Transverse colon (tissue), 4 donors: ENCODE results near the gene HYAL2. TPM values are rescaled to one million over a fixed set of nuclear protein-coding genes. Genes with fewer than 3 reads are reported as not detected.
"Not testable (repeated sequence)": the region's sequence is repeated elsewhere in the genome, so short reads cannot be mapped to it uniquely, and the experiment has no call there.

Experiments
- DNase-seq: peaks from one replicate; pipeline ENCODE4 v3.0.0-alpha.2; 2019
- H3K27ac ChIP-seq, 4 donors: fragments of 200-600 bp; sonication (generic); 2 replicates each; pipeline ENCODE4 v1.5.1; 2016 to 2018; ENCODE audit warnings: inconsistent platforms in 4 of 4
- H3K27me3 ChIP-seq: fragments of 200-600 bp; sonication (generic); 2 replicates; pipeline ENCODE4 v1.5.1; 2017; ENCODE audit warnings: inconsistent platforms
- H3K36me3 ChIP-seq, 4 donors: fragments of 200-600 bp; sonication (generic); 2 replicates each; pipeline ENCODE4 v1.5.1; 2017 to 2019; ENCODE audit warnings: inconsistent platforms in 4 of 4
- H3K4me1 ChIP-seq, 4 donors: fragments of 200-600 bp; sonication (generic); 2 replicates each; pipeline ENCODE4 v1.5.1; 2017 to 2020; ENCODE audit warnings: inconsistent platforms in 4 of 4
- H3K4me3 ChIP-seq, 4 donors: fragments of 200-600 bp; sonication (generic); 1 replicate in 1 of 4; 2 replicates in 3 of 4; pipeline versions ENCODE4 v1.5.1 to v1.6.1; 2017 to 2019; ENCODE audit warnings: inconsistent platforms in 4 of 4
- H3K9me3 ChIP-seq, 2 donors: fragments of 200-600 bp; sonication (generic); 2 replicates each; pipeline ENCODE4 v1.5.1; 2017 to 2019; ENCODE audit warnings: inconsistent platforms in 2 of 2
- EP300 ChIP-seq: sonication (generic); formaldehyde crosslinking; IDR thresholded peaks from one replicate; pipeline ENCODE4 v1.6.1; 2017; ENCODE audit warnings: antibody characterized with exemption, low read depth
- POLR2A ChIP-seq: fragments of 450-650 bp; IDR thresholded peaks from one replicate; pipeline ENCODE4 v1.6.1; 2016; ENCODE audit warnings: antibody characterized with exemption, mild to moderate bottlenecking, moderate library complexity
- POLR2AphosphoS5 ChIP-seq, 3 donors: sonication (generic); formaldehyde crosslinking; IDR thresholded peaks; one replicate each; pipeline ENCODE4 v1.6.1; 2016; ENCODE audit warnings: antibody characterized with exemption in 3 of 3
- WGBS, 2 donors: methylation state at CpG; one replicate each; pipeline ENCODE4 v1.1.5; 2018; ENCODE audit warnings: low coverage in 1 of 2; 5-methylcytosine and 5-hydroxymethylcytosine counted together
- in situ Hi-C, 4 donors: fragments of 200-750 bp; cut with MboI; loops; one replicate each; pipeline versions ENCODE4 v1.15.0 to v1.15.1; 2017; ENCODE audit warnings: low sequenced_read_pairs in 3 of 4, low pct_ligation_motif_present in 1 of 4, low pct_unique_long_range_greater_than_20kb in 1 of 4
- intact Hi-C: fragments of 100-400 bp; cut with DNase I; formaldehyde crosslinking; loops from one replicate; pipeline ENCODE4 v1.15.1; 2023; ENCODE audit warnings: low total_unique reads
- total RNA-seq, 4 donors: library from RNA; depleted of rRNA; stranded (reverse); fragments of >200 nt; gene quantifications; one replicate each; pipeline ENCODE4 v1.1.0, GENCODE V29; 2016
- TF ChIP-seq, protein P1 (sequence below), 5 experiments: fragments of 200-600 bp in 3 of 5; fragments of 450-650 bp in 2 of 5; sonication (generic) in 3 of 5; IDR thresholded peaks; 1 replicate in 2 of 5; 2 replicates in 3 of 5; pipeline ENCODE4 v1.5.1; 2016 to 2017; ENCODE audit warnings: antibody characterized with exemption in 5 of 5, inconsistent platforms in 3 of 5, mild to moderate bottlenecking in 2 of 5, moderate library complexity in 1 of 5

HYAL2 gene
- total RNA-seq, 4 donors from 2014 or later: 18.7 to 51.1 (median 32.0) TPM

DNA sequence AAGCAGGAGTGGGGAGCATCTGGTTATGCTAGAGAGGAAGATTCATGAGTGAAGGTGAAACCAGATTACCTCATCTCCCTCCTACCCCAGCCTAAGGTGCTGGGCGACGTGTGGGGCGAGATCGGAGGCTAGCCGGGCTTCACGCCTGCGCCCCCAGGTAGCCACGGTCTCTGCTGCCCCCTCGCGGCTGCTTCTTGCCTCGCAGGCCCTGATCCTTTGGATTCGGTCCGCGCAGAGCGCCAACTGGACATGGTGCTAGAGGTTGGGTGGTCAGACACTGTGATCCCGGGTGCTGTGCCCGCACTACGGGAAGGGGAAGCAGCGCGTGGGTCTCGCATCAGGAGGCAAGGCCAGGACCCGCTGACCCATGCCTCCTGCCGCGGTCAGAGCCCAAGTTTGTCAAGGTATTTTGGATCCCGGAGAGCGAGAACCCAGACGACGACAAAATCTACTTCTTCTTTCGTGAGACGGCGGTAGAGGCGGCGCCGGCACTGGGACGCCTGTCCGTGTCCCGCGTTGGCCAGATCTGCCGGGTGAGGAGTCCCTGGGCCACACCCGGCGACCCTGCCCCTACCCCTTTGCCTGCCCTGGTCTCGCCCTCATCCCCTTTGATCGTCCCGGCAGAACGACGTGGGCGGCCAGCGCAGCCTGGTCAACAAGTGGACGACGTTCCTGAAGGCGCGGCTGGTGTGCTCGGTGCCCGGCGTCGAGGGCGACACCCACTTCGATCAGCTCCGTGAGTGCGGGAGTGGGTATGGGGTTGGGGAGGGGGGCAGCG lies 49.4 kb downstream of the HYAL2 start:
- peak; percentile 92 for DNase-seq
- Histone ChIP-seq H3K36me3 (no peaks in the 10 kb centered on the region), H3K4me1 (peaks cover 19 to 54% (median 36%) of the 10 kb centered on the region in 4 donors), H3K9me3 (no peaks in the 10 kb centered on the region), H3K27ac (peak overlapping the region in 3 of 4 donors; percentile 4 to 33 (median 23)), H3K4me3 (peak overlapping the region in 2 of 4 donors; percentile 35 to 40), H3K27me3 (peaks cover 33% of the 10 kb centered on the region)
- WGBS, 2 donors: 0 to 2% methylated on average over 1 to 50 of the region's 61 CpGs
- TF ChIP-seq, protein P1, sequence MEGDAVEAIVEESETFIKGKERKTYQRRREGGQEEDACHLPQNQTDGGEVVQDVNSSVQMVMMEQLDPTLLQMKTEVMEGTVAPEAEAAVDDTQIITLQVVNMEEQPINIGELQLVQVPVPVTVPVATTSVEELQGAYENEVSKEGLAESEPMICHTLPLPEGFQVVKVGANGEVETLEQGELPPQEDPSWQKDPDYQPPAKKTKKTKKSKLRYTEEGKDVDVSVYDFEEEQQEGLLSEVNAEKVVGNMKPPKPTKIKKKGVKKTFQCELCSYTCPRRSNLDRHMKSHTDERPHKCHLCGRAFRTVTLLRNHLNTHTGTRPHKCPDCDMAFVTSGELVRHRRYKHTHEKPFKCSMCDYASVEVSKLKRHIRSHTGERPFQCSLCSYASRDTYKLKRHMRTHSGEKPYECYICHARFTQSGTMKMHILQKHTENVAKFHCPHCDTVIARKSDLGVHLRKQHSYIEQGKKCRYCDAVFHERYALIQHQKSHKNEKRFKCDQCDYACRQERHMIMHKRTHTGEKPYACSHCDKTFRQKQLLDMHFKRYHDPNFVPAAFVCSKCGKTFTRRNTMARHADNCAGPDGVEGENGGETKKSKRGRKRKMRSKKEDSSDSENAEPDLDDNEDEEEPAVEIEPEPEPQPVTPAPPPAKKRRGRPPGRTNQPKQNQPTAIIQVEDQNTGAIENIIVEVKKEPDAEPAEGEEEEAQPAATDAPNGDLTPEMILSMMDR (IDR thresholded peaks at IDR 0.05): peak; percentile 98 to 100 (median 99)
- TF ChIP-seq POLR2AphosphoS5 (IDR thresholded peaks at IDR 0.05) (peak in 2 of 3 donors; percentile 24 to 44), EP300 (no peak), POLR2A (no peak)
- intact Hi-C loops: loop anchor here (2.0 to 10.0 kb wide), 3 partner anchors 46 to 148 kb away; partner anchors contain the start of gene GNAT1
- in situ Hi-C loops: loop anchor here in 1 of 4 donors (5.0 kb wide), 1 partner anchor 81 kb away; the partner anchor contains the start of gene GNAT1

DNA sequence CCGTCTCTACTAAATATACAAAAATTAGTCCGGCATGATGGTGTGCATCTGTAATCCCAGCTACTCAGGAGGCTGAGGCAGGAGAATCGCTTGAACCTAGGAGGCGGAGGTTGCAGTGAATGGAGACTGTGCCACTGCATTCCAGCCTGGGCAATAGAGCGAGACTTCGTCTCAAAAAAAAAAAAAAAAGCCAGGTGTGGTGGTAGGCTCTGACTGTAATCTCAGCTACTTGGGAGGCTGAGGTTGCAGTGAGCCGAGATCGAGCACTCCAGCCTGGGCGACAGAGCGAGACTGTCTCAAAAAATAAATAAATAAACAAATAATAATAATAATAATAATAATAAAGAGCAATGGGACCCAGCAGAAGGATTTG lies 50.0 kb downstream of the HYAL2 start:
- Histone ChIP-seq H3K27me3 (peaks cover 33% of the 10 kb centered on the region), H3K27ac (peak overlapping the region in 1 of 4 donors; percentile 23), H3K4me1 (peaks cover 25 to 60% (median 42%) of the 10 kb centered on the region in 4 donors)
- not testable (repeated sequence) for H3K36me3 ChIP-seq, H3K4me3 ChIP-seq, DNase-seq, H3K9me3 ChIP-seq
- intact Hi-C loops (loop anchor here (2.0 to 10.0 kb wide), 3 partner anchors 46 to 148 kb away; partner anchors contain the start of gene GNAT1), in situ Hi-C loops (loop anchor here in 1 of 4 donors (5.0 kb wide), 1 partner anchor 80 kb away; the partner anchor contains the start of gene GNAT1)
- 7 to 47% methylated on average over 4 to 10 of the region's 10 CpGs for WGBS, 2 donors

DNA sequence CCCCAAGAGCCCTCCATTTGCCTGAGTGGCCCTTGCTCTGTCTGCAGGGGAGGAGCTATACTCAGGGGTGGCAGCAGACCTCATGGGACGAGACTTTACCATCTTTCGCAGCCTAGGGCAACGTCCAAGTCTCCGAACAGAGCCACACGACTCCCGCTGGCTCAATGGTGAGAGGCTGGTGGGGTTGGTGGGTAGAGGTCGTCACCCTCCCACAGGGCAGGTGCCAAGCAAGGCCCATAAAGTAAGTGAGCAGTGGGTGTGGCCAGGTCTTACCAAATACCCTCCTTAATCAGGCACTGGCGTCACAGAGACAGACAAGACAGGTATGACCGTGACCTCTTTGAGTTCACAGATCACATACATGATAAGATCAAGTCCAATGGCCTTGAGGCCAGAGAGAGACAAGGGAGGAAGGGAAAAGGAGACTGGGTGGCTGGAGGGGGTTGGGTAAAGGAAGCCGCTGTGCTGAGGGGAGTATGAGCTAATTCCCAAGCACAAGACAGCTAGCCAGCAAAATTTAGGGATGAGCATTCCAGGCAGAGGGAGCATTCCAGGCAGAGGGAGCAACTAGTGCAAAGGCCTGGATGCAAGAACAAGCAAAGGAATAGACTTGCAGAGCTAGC lies 51.1 kb downstream of the HYAL2 start:
- Histone ChIP-seq H3K36me3 (no peaks in the 10 kb centered on the region), H3K4me3 (no peak overlapping the region), H3K9me3 (no peaks in the 10 kb centered on the region), H3K27me3 (peaks cover 28% of the 10 kb centered on the region), H3K4me1 (peaks cover 36 to 71% (median 51%) of the 10 kb centered on the region in 4 donors), H3K27ac (peak overlapping the region; percentile 23 to 96 (median 88))
- intact Hi-C loops: loop anchor here (5.0 to 10.0 kb wide), 2 partner anchors 79 to 147 kb away; partner anchors contain the start of gene GNAT1
- DNase-seq: peak; percentile 38
- in situ Hi-C loops: loop anchor here in 1 of 4 donors (5.0 kb wide), 1 partner anchor 79 kb away; the partner anchor contains the start of gene GNAT1
- WGBS, 2 donors: 72 to 80% methylated on average over 1 to 10 of the region's 10 CpGs
- TF ChIP-seq POLR2A: peak; percentile 29
- TF ChIP-seq, protein P1 (IDR thresholded peaks at IDR 0.05): no peak

DNA sequence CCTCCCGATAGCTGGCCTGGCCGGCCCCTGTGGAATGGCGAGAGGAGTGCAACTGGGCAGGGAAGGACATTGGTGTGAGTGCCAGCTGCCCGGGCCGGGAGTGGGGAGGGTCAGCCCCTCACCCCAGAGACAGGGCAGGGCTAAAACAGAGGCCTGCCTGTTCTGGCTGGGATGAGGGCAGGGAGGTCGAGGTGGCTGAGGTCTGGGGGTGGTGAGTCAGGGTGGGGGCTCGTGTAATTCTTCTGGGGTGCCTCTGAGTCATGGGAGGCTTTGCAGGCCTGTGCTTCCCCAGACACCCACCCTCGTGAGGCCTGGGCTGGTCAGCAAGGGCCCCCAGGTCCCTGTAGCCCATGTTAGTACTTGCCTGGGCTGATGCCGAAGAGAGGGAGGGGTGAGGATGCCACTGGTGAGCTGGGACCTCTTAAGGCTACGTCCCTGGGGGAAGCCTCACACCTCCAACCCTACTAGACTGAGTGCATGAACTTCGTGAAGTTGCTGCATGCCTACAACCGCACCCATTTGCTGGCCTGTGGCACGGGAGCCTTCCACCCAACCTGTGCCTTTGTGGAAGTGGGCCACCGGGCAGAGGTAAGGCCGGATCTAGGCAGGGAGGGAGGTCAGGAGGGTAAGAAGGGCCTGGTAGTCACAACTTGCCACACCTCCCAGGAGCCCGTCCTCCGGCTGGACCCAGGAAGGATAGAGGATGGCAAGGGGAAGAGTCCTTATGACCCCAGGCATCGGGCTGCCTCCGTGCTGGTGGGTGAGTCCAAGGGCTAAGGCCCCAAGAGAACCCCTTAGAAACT lies 51.9 kb downstream of the HYAL2 start:
- 74 to 100% methylated on average over 1 to 19 of the region's 19 CpGs for WGBS, 2 donors
- in situ Hi-C loops: loop anchor here in 1 of 4 donors (5.0 kb wide), 1 partner anchor 78 kb away; the partner anchor contains the start of gene GNAT1
- H3K4me3 ChIP-seq: peak overlapping the region in 1 of 4 donors; percentile 41
- H3K4me1 ChIP-seq: peaks cover 44 to 79% (median 57%) of the 10 kb centered on the region in 4 donors
- H3K36me3 ChIP-seq: no peaks in the 10 kb centered on the region
- peaks cover 20% of the 10 kb centered on the region for H3K27me3 ChIP-seq
- TF ChIP-seq POLR2AphosphoS5 (IDR thresholded peaks at IDR 0.05): peak in 1 of 3 donors; percentile 25
- TF ChIP-seq POLR2A: no peak
- TF ChIP-seq, protein P1 (IDR thresholded peaks at IDR 0.05): no peak
- TF ChIP-seq EP300: no peak
- peak overlapping the region; percentile 85 to 96 (median 88) for H3K27ac ChIP-seq
- no peaks in the 10 kb centered on the region for H3K9me3 ChIP-seq
- no peak for DNase-seq
- intact Hi-C loops: loop anchor here (5.0 to 10.0 kb wide), 2 partner anchors 78 to 146 kb away; partner anchors contain the start of gene GNAT1
